HEK293 (cell line): ENCODE data around the gene TNFRSF6B.

Source experiments
- CTCF ChIA-PET: fragments of 350-600 bp; formaldehyde crosslinking; extraction: SDS; loops from one replicate; lab custom pipeline; 2021; ENCODE audit warnings: antibody characterized with exemption; lab: Yijun Ruan, JAX
- POLR2A ChIA-PET: fragments of 300-600 bp; formaldehyde crosslinking; extraction: SDS; loops from one replicate; lab custom pipeline; 2020; ENCODE audit warnings: antibody characterized with exemption, inconsistent platforms; lab: Yijun Ruan, JAX
- H3K27ac ChIP-seq: fragments of 200-500 bp; sonication (Bioruptor generic); 2 replicates; pipeline ENCODE4 v1.5.1; 2014; ENCODE audit warnings: low read depth, low read length, control low read depth, inconsistent platforms; ENCODE audit errors: extremely low read depth
- H3K36me3 ChIP-seq, 2 experiments: fragments of 200-500 bp in 1 of 2; sonication (Bioruptor generic) in 1 of 2; 1 replicate in 1 of 2; 2 replicates in 1 of 2; pipeline ENCODE4 v1.5.1; 2014 to 2017; ENCODE audit warnings: inconsistent platforms in 2 of 2, low read length in 2 of 2; ENCODE audit not compliant: control insufficient read depth in 2 of 2, insufficient read depth in 1 of 2
- H3K4me1 ChIP-seq: fragments of 200-500 bp; sonication (Bioruptor generic); 2 replicates; pipeline ENCODE4 v1.5.1; 2014; ENCODE audit warnings: mild to moderate bottlenecking, low read length, inconsistent platforms; ENCODE audit not compliant: control insufficient read depth, insufficient read depth
- H3K4me3 ChIP-seq: 2 replicates; pipeline ENCODE4 v1.5.1; 2011; ENCODE audit warnings: low read depth, mild to moderate bottlenecking, control low read depth, low read length, moderate library complexity
- H3K9me3 ChIP-seq: fragments of 200-500 bp; sonication (Bioruptor generic); 2 replicates; pipeline ENCODE4 v1.5.1; 2014; ENCODE audit warnings: low read depth, low read length, inconsistent platforms; ENCODE audit not compliant: control insufficient read depth, insufficient read depth
- GLIS2 ChIP-seq: fragments of 450-650 bp; formaldehyde crosslinking; IDR thresholded peaks from 2 replicates; pipeline ENCODE4 v1.5.1; 2016; ENCODE audit warnings: missing biosample characterization, missing genetic modification characterization
- KLF1 ChIP-seq: fragments of 450-650 bp; formaldehyde crosslinking; IDR thresholded peaks from 2 replicates; pipeline ENCODE4 v1.5.1; 2016; ENCODE audit warnings: missing biosample characterization, missing genetic modification characterization
- KLF10 ChIP-seq: fragments of 450-650 bp; IDR thresholded peaks from 2 replicates; pipeline ENCODE4 v1.5.1; 2018; ENCODE audit warnings: missing biosample characterization, mild to moderate bottlenecking, missing genetic modification characterization
- KLF7 ChIP-seq: fragments of 450-650 bp; formaldehyde crosslinking; IDR thresholded peaks from 2 replicates; pipeline ENCODE4 v1.5.1; 2016; ENCODE audit warnings: missing biosample characterization, missing genetic modification characterization, borderline replicate concordance
- KLF8 ChIP-seq: fragments of 450-650 bp; formaldehyde crosslinking; IDR thresholded peaks from 2 replicates; pipeline ENCODE4 v1.5.1; 2016; ENCODE audit warnings: missing biosample characterization, missing genetic modification characterization
- KLF9 ChIP-seq: fragments of 450-650 bp; formaldehyde crosslinking; IDR thresholded peaks from 2 replicates; pipeline ENCODE4 v1.5.1; 2016; ENCODE audit warnings: missing biosample characterization, missing genetic modification characterization, low read depth
- OVOL3 ChIP-seq: fragments of 450-650 bp; formaldehyde crosslinking; IDR thresholded peaks from 2 replicates; pipeline ENCODE4 v1.5.1; 2016; ENCODE audit warnings: missing biosample characterization, missing genetic modification characterization
- RBAK ChIP-seq: fragments of 450-650 bp; formaldehyde crosslinking; IDR thresholded peaks from 2 replicates; pipeline ENCODE4 v1.5.1; 2016; ENCODE audit warnings: missing biosample characterization, missing genetic modification characterization
- TRIM28 ChIP-seq: IDR thresholded peaks from 2 replicates; pipeline ENCODE4 v1.6.1; 2011; ENCODE audit warnings: low read length, control low read depth, borderline replicate concordance
- ZBTB20 ChIP-seq: fragments of 450-650 bp; formaldehyde crosslinking; IDR thresholded peaks from 2 replicates; pipeline ENCODE4 v1.5.1; 2016; ENCODE audit warnings: missing biosample characterization, missing genetic modification characterization
- ZFHX2 ChIP-seq: fragments of 450-650 bp; formaldehyde crosslinking; conservative IDR thresholded peaks from 2 replicates; pipeline ENCODE4 v1.5.1; 2016; ENCODE audit warnings: missing biosample characterization, missing genetic modification characterization
- ZFP37 ChIP-seq: fragments of 450-650 bp; formaldehyde crosslinking; IDR thresholded peaks from 2 replicates; pipeline ENCODE4 v1.5.1; 2016; ENCODE audit warnings: missing biosample characterization, missing genetic modification characterization
- ZIC2 ChIP-seq: fragments of 450-650 bp; formaldehyde crosslinking; IDR thresholded peaks from 2 replicates; pipeline ENCODE4 v1.5.1; 2016; ENCODE audit warnings: missing biosample characterization, missing genetic modification characterization
- ZNF37A ChIP-seq: fragments of 450-650 bp; IDR thresholded peaks from 2 replicates; pipeline ENCODE4 v1.5.1; 2018; ENCODE audit warnings: missing biosample characterization, missing genetic modification characterization
- ZNF623 ChIP-seq: fragments of 450-650 bp; formaldehyde crosslinking; IDR thresholded peaks from 2 replicates; pipeline ENCODE4 v1.5.1; 2016; ENCODE audit warnings: missing biosample characterization, missing genetic modification characterization
- ZNF658 ChIP-seq: fragments of 450-650 bp; formaldehyde crosslinking; IDR thresholded peaks from 2 replicates; pipeline ENCODE4; 2016; ENCODE audit warnings: missing biosample characterization, missing genetic modification characterization
- ZNF76 ChIP-seq: fragments of 450-650 bp; formaldehyde crosslinking; IDR thresholded peaks from 2 replicates; pipeline ENCODE4; 2016; ENCODE audit warnings: low read depth, missing biosample characterization, missing genetic modification characterization, borderline replicate concordance
- ZSCAN23 ChIP-seq: fragments of 450-650 bp; formaldehyde crosslinking; IDR thresholded peaks from 2 replicates; pipeline ENCODE4 v1.5.1; 2016; ENCODE audit warnings: missing biosample characterization, missing genetic modification characterization
- TF ChIP-seq, protein P1 (sequence below): fragments of 450-650 bp; formaldehyde crosslinking; IDR thresholded peaks from 2 replicates; pipeline ENCODE4 v1.5.1; 2016; ENCODE audit warnings: missing biosample characterization, missing genetic modification characterization

The TNFRSF6B gene

DNA sequence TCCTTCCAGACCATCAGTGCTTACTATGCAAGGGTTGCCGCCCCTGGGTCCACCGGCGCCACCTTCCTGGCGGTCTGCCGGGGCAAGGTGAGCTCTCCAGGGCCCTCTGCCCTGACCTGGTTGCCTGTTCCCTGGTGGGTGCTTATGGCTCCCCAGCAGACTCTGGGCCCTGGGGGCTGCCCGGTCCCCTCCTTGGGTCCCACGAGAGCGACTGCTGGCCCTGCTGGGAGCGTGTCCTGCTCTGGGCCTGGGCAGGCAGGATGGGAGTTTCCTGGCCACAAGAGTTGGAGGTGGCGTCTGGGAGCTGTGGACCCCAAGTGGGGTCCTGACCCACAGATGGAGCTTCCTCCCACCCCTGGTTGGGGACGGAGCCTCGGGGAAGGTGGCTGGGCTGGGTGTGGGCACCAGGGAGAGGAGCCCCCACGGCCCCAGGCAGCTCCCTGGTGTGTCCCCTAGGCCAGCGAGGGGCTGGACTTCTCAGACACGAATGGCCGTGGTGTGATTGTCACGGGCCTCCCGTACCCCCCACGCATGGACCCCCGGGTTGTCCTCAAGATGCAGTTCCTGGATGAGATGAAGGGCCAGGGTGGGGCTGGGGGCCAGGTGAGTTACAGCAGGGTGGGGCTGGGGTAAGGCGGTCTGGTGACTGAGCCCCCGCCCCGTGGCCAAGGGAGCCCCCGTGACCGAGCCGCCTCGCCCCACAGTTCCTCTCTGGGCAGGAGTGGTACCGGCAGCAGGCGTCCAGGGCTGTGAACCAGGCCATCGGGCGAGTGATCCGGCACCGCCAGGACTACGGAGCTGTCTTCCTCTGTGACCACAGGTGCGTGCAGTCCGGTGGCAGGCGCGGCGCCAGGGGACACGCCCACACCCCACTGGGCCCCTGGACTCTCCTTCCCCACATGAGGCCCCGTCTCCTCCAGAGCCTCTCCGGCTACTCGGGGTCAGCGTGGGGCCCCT lies 7.1 kb upstream of the TNFRSF6B start:
- Histone ChIP-seq H3K36me3 (peaks cover 0 to 5% of the 10 kb centered on the region in 2 experiments; a peak in 1 of 3 replicates), H3K4me1 (no peaks in the 10 kb centered on the region), H3K27ac (no peak overlapping the region), H3K9me3 (no peaks in the 10 kb centered on the region), H3K4me3 (no peak overlapping the region)
- ChIA-PET CTCF (interaction anchor here (0.6 to 0.7 kb wide), 3 partner anchors 17 to 327 kb away, joined by 3 to 4 read pairs (median 3); no protein-coding TSS in a partner anchor), POLR2A (no interaction called here)
- 0 out of 2 replicates have a peak, but pooled peaks have one; percentile 15 for TF ChIP-seq KLF10
- TF ChIP-seq KLF9 (tag by site-specific recombination), result peak; percentile 57; the same call in 1 of the 2 replicates
- peak; percentile 47 for TF ChIP-seq GLIS2 (tag by site-specific recombination)
- no peak for TF ChIP-seq TRIM28

DNA sequence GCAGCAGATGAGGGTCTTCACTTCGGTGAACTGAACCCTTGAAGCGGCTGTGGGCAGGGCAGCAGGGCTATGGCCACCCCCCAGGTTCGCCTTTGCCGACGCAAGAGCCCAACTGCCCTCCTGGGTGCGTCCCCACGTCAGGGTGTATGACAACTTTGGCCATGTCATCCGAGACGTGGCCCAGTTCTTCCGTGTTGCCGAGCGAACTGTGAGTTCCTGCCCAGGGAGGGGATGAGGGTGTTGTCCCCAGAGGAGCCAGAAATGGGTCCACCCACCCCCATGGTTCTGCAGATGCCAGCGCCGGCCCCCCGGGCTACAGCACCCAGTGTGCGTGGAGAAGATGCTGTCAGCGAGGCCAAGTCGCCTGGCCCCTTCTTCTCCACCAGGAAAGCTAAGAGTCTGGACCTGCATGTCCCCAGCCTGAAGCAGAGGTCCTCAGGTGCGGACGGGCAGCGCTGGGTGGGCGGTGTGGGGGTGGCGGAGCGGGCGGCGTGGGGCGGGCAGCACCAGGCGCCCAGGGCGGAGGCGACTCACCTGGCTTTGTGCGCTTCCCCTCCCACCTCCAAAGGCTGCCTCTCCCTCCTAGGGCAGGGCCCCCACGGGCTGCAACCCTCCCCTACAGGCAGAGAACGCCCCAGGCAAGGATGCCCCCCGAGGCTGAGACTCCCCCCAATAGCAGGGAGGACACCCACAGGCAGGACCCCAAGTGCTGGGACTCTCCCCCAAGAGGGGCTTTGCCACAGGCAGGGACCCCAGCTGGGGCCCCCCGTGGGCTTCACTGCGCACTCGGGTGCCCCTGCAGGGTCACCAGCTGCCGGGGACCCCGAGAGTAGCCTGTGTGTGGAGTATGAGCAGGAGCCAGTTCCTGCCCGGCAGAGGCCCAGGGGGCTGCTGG lies 6.2 kb upstream of the TNFRSF6B start:
- Histone ChIP-seq H3K27ac (no peak overlapping the region), H3K4me3 (no peak overlapping the region), H3K36me3 (peaks cover 0 to 9% of the 10 kb centered on the region in 2 experiments; a peak in 1 of 3 replicates)
- CTCF ChIA-PET, result interaction anchor here (0.6 to 1.5 kb wide), 2 partner anchors 152 to 381 kb away, joined by 3 to 4 read pairs; no protein-coding TSS in a partner anchor
- TF ChIP-seq ZBTB20 (tag by site-specific recombination) (no peak), KLF10 (0 out of 2 replicates have a peak, but pooled peaks have one; percentile 2), ZNF37A (no peak), ZNF658 (tag by site-specific recombination) (no peak), ZIC2 (peak; percentile 10; the same call in 1 of the 2 replicates), KLF7 (no peak), OVOL3 (tag by site-specific recombination) (no peak)
- TF ChIP-seq, protein P1, sequence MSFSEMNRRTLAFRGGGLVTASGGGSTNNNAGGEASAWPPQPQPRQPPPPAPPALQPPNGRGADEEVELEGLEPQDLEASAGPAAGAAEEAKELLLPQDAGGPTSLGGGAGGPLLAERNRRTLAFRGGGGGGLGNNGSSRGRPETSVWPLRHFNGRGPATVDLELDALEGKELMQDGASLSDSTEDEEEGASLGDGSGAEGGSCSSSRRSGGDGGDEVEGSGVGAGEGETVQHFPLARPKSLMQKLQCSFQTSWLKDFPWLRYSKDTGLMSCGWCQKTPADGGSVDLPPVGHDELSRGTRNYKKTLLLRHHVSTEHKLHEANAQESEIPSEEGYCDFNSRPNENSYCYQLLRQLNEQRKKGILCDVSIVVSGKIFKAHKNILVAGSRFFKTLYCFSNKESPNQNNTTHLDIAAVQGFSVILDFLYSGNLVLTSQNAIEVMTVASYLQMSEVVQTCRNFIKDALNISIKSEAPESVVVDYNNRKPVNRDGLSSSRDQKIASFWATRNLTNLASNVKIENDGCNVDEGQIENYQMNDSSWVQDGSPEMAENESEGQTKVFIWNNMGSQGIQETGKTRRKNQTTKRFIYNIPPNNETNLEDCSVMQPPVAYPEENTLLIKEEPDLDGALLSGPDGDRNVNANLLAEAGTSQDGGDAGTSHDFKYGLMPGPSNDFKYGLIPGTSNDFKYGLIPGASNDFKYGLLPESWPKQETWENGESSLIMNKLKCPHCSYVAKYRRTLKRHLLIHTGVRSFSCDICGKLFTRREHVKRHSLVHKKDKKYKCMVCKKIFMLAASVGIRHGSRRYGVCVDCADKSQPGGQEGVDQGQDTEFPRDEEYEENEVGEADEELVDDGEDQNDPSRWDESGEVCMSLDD (tag by site-specific recombination), result 0 out of 2 replicates have a peak, but pooled peaks have one; percentile 38
- TF ChIP-seq, all 188 proteins: peak for 3
- Histone ChIP-seq H3K9me3 (no peaks in the 10 kb centered on the region), H3K4me1 (no peaks in the 10 kb centered on the region)
- POLR2A ChIA-PET, result no interaction called here

DNA sequence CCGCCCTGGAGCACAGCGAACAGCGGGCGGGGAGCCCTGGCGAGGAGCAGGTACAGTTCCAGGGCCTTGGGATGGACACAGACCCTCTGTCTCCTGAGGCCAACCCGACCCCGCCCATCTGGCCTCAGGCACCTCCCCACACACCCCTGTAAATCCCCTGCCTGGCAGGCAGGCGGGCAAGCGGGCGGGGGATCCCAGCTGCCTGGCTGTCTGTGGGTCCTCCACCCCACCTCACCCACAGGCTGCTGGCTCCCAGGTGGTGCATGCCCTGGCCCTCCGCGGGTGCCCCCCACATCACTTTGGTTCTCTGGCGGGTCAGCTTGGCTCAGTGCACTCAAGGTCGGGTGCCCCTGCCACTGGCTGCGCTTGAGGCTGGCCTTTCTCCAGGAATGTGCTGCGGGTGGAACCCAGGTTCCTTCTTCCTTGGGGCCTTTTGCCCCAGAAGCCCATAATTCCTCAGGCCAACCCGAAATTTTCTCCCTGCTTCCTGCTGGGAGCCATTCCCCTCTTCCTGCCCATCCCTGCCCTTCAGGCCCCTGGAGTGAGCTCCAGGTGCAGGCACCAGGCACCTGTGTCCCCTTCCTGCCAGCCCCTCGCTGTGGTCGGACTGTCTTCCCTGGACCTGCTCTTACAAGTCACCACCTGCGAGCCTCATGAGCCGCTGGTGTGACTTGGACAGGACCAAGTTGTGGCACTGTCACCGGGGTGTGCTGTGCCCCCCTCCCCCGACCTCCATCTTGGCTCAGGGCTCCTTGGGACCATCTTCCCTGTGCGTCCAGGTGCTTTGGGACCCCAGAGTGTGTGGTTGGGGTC lies 5.3 kb upstream of the TNFRSF6B start:
- CTCF ChIA-PET, result interaction anchor here (0.6 to 1.5 kb wide), 2 partner anchors 153 to 380 kb away, joined by 3 to 4 read pairs; no protein-coding TSS in a partner anchor
- Histone ChIP-seq H3K27ac (no peak overlapping the region), H3K4me3 (no peak overlapping the region), H3K4me1 (no peaks in the 10 kb centered on the region), H3K9me3 (no peaks in the 10 kb centered on the region), H3K36me3 (peaks cover 0 to 12% of the 10 kb centered on the region in 2 experiments; a peak in 1 of 3 replicates)
- POLR2A ChIA-PET, result interaction anchor here (1.2 kb wide), 1 partner anchor 9 kb away, joined by 3 read pairs; no protein-coding TSS in a partner anchor
- TF ChIP-seq ZNF623 (no peak), ZSCAN23 (tag by site-specific recombination) (no peak), RBAK (tag by site-specific recombination) (no peak), ZFHX2 (0 out of 2 replicates have a peak, but pooled peaks have one; percentile 13), GLIS2 (tag by site-specific recombination) (peak; percentile 36; the same call in 1 of the 2 replicates), KLF8 (tag by site-specific recombination) (peak; percentile 36; the same call in 1 of the 2 replicates), ZNF76 (tag by site-specific recombination) (no peak), ZFP37 (tag by site-specific recombination) (no peak), KLF1 (peak; percentile 91)
